Non-pigmented ciliary epithelial cell (primary cell): ENCODE results near the gene DENND10.
A peak's percentile ranks its signal among the peaks of the same experiment; 100 is the strongest.
"Not testable (repeated sequence)": the region's sequence is repeated elsewhere in the genome, so short reads cannot be mapped to it uniquely, and the experiment has no call there.

Source experiments
- DNase-seq: peaks from one replicate; pipeline ENCODE4 v3.0.0-alpha.2; 2010; ENCODE audit warnings: low read depth

DENND10 gene

GRCh38 chr10:119103903-119104653 lies at the start of gene DENND10:
DENND10 (plus strand) TSS chr10:119104113; CDS start chr10:119104143, 30 bp downstream.
- peak; percentile 15 for DNase-seq

GRCh38 chr10:119055472-119055871 lies 48.4 kb upstream of the DENND10 start:
- DNase-seq, result no peak

GRCh38 chr10:119058010-119058409 lies 45.9 kb upstream of the DENND10 start:
- no peak for DNase-seq

GRCh38 chr10:119059557-119059956 lies 44.4 kb upstream of the DENND10 start:
- no peak for DNase-seq

- DNase-seq, result no peak
These were observed 43.8 kb upstream of the DENND10 start for GRCh38 chr10:119060107-119060506.

GRCh38 chr10:119061352-119061751 lies 42.6 kb upstream of the DENND10 start:
- no peak for DNase-seq

GRCh38 chr10:119061926-119062325 lies 42.0 kb upstream of the DENND10 start:
- DNase-seq, result no peak

GRCh38 chr10:119070395-119071165 lies 33.3 kb upstream of the DENND10 start:
- no peak for DNase-seq

- no peak for DNase-seq
These were observed 30.3 kb upstream of the DENND10 start for GRCh38 chr10:119073584-119073983.

GRCh38 chr10:119078422-119079179 lies 25.3 kb upstream of the DENND10 start:
- no peak for DNase-seq

- DNase-seq, result peak; percentile 18
These were observed 24.1 kb upstream of the DENND10 start for GRCh38 chr10:119079599-119080520.

- DNase-seq, result peak; percentile 55
These were observed 23.2 kb upstream of the DENND10 start, which contains the start of gene EIF3A for GRCh38 chr10:119080521-119081259. EIF3A (minus strand) TSS chr10:119080817; CDS start chr10:119080676, 141 bp downstream.

- no peak for DNase-seq
These were observed 19.0 kb upstream of the DENND10 start for GRCh38 chr10:119084896-119085295.

GRCh38 chr10:119087271-119087882 lies 16.5 kb upstream of the DENND10 start:
- DNase-seq, result no peak

GRCh38 chr10:119090026-119090795 lies 13.7 kb upstream of the DENND10 start:
- no peak for DNase-seq

- peak; percentile 38 for DNase-seq
These were observed 12.9 kb upstream of the DENND10 start for GRCh38 chr10:119090968-119091367.

- DNase-seq, result no peak
These were observed 8.3 kb upstream of the DENND10 start for GRCh38 chr10:119095640-119096039.

- not testable (repeated sequence) for DNase-seq
These were observed 7.1 kb upstream of the DENND10 start for GRCh38 chr10:119096641-119097415.

- no peak for DNase-seq
These were observed 5.3 kb upstream of the DENND10 start for GRCh38 chr10:119098576-119098975.
